GM18498 (cell line): ENCODE measurements around the gene VSIG1.
A peak's percentile ranks its signal among the peaks of the same experiment; 100 is the strongest.

Experiments
- ATAC-seq: cut with Tn5 transposase; IDR thresholded peaks from one replicate; pipeline ENCODE4 v1.9.1; 2021; ENCODE audit warnings: mild to moderate bottlenecking, moderate library complexity; ENCODE audit not compliant: unreplicated experiment

Gene VSIG1

DNA sequence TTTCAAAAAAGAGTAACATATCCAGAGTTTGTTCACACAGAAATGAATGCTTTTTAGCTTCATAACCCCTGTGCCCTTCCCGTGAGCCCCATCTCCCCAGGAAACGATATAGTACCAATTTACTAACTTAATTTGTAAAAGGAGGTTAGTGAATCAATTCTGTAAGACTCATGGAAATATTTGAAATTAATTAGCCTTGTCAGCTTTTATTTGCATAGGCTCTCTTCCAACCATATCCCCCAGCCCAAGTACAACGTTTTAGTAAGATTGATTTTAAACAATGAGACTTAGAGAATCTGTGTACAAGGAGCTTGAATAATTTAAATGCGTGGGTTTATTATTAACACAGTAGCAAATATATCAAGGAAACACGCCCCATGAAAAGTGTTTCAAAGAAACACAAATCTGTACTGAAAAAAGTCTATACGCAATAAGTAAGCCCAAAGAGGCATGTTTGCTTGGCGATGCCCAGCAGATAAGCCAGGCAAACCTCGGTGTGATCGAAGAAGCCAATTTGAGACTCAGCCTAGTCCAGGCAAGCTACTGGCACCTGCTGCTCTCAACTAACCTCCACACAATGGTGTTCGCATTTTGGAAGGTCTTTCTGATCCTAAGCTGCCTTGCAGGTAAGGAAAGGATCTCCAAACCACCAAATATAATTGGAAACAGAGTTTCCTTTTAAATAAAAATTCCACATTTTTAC lies at the start of gene VSIG1:
Gene VSIG1 (plus strand): TSS at position 512 of the 703 bp plus-strand sequence. CDS start 66 bp downstream, at position 578.
- no peak for ATAC-seq

DNA sequence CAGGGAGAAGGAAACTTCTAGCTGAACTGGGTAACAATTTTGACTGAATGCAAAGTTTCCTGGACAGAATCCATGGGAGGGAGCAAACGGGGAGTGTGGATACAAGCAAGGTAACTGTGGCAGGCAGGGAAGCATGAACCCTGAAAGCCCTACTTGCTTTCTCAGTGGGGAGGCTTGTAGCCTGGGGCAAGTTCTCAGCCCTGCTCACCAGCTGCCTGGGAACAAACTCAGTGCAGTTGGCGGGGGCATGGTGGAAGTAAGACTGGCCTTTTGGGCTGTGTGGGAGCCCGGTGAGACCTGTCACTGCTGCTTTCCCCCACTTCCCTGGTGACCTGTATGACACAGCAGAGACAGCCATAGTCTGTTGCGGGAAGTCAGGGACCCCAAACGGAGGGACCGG lies 48.7 kb upstream of the VSIG1 start:
- ATAC-seq, result no peak

DNA sequence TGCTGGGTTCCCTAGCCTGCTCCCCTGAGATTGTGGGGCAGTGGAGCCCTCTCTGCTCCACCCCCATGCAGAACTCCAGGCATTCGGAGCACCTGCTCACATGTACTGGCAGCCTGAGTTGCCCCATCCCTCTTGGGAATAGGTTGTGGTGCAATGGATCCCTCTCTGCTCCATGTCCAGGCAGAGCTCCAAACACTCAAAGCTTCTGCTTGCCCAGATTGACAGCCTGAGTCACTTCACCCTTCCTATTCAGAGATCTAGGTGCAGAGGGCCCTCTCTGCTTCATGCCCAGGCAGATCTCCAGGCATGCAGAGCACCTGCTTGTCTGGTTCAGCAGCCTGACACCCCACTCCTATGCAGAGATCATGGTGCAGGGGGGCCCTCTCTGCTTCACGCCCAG lies 44.1 kb upstream of the VSIG1 start:
- ATAC-seq, result peak; percentile 43

DNA sequence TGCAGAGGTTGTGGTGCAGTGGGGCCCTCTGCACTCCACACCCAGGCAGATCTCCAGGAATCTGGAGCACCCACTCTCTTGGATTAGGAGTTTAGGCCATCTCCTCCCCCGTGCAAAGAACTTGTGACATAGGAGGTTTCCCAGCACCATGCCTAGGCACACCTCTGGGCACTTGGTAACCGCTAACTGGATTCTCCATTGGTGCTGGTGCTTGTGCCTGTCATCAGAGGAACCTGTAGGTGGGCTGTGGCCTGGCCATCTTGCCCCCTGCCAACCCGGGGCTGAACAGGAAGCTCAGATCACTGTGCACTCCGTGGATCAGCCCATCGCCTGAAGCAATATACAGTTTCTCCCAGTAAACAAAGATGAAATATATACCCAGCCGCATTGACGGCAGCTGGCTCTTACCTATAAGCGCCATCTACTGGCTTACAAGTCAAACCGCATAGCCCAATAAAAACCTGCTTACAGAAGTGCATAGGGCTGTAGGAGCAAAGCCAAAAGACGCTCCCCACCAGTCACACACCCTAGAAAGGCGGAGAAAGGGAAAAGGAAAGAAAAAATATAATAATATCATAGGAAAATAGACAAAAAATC lies 43.5 kb upstream of the VSIG1 start:
- ATAC-seq, result peak; percentile 95

DNA sequence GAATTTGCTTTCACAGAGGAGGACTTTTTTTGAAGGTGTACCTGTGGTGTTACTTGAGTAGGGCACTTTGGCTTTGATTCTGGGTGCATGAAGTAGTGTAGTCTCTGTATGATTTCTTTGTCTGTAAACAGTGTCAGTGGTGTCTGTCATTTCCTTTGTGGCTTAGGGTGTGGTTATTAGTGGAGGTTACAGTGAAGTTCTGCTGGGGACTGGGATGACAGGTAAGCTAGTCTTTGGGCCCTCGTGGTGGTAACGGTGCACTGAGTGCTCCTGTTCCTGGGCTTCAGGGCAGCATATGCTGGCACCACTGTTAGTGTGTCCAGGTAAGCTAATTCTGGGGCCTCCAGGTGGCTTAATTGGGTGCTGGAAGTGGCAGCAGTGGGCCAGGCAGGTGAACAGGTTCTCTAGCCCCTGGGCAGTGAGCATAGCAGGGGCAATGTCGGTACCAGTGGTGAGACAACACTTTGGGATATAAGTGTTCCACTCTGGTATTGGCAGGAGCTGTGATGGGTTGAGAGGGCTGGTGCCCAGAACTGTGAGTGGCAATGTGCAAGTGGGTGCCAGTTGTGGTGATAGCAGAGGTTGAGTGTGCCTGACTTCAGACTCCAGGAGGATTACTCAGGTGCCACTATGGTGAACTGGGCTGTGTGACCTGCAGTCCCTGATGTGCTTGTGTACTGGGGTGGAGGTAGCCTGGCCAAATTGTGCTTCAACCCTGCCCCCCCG lies 26.0 kb upstream of the VSIG1 start:
- ATAC-seq, result no peak

DNA sequence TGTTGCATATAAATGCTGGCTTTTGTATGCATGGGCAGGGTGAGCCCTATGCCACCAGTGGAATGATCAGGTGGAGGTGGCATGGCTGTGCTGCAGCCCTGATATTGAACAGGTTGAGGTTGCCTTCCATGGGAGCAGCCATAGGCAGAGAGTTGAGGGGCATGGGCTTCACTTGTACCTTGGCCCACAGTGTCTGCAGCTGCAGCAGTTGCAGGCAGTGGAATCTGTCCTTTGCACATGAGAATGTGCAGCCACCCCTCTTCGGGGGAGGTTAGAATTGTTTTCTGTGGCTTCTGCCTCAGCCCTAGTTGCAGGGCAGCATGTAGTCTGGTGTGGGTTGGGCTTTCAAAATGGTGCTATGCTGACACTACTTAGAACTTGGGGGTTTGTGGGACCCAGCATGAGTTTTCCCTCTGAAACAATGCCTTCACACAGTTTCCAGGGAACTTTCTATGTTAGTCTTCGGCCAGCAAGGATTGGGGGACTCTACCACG lies 25.4 kb upstream of the VSIG1 start:
- no peak for ATAC-seq

DNA sequence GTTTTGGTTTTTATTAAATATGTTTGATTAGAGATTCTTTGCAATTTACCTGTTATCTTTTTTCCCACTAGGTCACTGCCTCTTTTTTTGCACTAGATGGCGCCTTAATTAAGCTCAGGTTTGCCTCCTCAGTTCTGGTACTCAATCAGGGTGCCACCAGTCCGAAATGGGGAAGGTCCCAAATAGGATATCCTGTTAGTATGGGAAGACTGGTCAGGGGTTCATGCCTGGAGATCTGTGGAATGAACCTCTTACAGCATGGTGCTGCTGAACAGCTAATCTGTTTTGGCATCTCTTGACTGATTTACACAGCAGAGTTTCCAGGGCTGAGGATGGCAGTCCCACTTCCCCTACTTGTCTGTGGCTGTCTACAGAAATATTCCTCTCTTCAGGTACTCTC lies 24.2 kb upstream of the VSIG1 start:
- peak; percentile 55 for ATAC-seq

DNA sequence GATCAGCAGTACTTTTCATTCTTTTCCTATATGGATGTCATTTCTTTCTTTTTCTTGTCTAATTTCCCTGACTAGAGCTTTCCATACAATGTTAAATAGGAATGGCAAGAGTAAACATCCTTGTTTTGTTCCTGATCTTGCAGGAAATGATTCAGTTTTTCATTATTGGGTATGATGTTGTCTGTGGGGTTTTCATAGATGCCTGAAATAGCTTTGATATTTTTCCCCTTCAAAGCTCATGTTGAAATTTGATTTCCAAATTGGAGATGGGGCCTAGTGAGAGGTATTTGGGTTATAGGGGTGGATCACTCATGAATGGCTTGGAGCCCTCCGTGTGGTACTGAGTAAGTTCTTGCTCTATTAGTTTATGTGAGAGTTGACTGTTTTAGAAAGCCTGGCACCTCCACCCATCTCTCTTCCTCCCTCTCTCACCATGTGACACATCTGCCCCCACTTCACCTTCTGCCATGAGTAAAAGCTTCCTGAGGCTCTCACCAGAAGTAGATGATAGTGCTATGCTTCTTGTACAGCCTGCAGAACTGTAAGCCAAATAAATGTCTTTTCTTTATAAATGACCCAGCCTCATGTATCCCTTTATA lies 22.3 kb upstream of the VSIG1 start:
- no peak for ATAC-seq

DNA sequence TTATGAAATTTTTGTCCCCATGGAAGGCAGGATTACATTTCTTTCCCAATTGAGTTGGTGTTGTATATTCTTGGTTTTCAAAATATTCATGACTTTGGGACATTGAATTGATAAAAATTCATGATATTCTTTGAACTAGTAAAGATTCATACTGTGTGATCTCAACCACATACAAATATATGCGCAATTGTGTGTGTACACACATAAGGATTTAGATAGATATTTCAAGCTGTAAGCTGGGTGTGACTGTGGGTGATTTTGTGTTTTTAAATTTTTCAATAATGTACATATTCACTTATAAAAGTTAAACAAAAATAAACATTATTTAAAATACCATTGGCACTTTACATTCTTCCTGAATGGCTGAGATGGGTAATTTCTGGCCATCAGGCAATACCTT lies 19.5 kb upstream of the VSIG1 start:
- no peak for ATAC-seq

DNA sequence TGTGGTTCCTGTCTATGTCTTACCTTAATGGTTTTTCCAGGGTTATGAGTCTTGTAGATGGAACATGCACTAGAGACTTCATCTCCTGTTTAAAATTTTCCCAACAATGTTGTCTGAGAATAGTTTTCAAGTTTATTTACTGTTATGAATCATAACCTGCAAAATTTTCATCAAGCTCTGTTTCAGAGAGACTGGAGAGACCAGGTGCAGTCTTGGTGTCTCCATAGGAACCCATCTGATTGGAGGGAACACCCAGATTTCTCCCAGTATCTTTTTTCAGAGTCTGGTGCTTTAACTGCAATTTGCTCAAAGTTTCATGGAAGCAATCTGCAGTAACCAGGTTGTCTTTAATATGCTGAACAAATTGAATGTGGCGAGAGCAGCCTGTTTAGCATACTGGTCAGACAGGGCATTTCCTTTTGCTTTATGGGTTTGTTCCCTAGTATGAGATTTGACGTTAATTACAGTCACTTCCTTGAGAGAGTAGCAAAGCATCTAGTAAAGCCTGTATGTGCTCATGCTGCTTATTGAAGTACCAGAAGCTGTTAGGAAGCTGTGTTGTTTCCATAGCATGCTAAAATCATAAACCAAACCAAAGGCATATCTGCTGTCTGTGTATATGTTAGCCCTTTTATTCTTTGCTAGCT lies 18.8 kb upstream of the VSIG1 start:
- no peak for ATAC-seq

DNA sequence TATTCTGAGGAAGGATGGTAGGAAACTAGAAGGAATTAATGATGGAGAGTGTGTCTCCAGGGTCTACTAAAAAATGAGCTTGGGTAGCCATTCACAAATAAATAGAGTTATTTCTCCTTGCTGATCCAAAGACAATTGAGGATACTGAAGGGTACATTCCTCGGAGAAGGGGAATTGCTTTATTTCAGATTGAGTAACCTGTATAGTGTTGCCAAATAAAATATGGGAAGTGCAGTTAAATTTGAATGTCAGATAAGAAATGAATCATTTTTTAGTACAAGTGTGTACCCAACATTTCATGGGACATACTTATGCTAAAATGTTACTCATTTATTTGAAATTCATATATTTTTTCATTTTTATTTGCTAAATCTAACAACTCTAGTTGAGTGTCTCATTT lies 16.0 kb upstream of the VSIG1 start:
- no peak for ATAC-seq

DNA sequence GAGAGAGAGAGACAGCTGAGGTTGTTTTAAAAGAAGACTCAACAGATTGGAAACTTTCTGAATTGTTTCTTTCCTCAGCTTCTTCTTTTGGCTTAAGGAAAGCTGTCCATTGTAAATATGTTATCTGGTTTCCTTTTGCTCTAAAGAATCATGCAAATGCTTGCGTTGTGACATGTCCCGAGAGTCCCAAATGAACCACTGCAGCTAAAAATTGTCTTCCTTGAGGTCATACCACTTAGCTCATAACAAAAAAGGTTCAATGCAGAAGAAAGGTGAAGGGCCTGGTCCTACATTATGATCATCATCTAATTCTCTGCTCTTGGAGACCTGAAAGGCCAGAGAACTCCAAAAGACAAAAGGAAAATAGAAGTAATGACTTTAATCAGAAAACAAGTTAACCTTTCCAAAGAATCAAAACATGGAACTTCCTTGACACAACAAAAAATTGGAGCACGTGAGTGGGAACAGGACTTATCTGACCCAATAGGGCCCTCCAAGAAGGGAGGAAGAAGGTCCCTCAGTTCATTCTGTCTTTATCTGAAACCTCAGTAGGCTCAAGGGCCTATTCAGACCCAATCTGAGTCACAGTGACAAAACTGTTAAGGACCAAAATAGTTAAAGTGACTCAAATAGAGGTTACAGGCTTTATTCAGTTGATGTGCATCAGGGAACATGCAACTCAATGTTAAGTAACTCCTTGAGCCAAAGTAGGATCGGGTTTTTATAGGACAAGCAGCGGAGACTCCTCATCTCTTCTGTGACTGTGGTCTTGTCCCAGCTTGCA lies 14.7 kb upstream of the VSIG1 start:
- peak; percentile 72 for ATAC-seq

DNA sequence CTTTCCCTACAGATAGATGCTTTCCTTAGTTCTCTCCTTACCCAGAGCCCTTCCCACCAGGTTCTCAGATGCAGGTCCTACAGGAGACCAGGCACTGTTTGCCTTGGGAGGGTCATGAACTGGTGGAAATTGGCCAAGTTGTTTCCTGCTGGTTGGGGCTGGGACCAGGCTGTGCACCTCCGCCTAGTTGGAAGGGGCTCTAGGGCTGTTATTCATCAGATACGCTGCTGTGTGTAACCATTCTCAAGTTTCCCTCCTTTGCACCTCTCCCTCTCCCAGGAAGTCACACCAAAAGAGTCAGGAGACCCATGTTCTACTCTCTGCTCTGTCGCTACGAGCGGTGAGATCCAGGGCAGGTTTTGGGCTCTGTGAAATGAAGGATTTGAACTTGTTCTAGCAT lies 11.9 kb upstream of the VSIG1 start:
- no peak for ATAC-seq

DNA sequence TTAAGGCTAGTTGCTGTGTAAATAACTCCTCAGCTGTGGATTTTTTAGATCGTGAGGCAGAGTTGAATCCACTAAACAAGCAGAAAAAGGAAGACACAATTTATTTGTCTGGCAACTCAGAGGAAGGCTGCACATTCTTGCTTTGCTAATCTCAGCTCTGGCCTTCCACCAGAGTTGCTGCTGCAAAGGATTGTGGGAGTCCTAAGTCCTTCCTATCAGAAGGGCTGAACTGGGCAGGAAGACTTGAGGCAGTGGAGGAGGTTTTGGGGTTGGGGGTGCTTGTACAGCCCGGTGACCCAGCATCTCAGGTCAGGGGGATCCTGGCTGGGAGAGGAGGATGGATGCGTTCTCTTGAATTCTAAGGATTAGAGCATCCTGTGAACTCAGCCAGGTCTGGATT lies 11.0 kb upstream of the VSIG1 start:
- no peak for ATAC-seq

DNA sequence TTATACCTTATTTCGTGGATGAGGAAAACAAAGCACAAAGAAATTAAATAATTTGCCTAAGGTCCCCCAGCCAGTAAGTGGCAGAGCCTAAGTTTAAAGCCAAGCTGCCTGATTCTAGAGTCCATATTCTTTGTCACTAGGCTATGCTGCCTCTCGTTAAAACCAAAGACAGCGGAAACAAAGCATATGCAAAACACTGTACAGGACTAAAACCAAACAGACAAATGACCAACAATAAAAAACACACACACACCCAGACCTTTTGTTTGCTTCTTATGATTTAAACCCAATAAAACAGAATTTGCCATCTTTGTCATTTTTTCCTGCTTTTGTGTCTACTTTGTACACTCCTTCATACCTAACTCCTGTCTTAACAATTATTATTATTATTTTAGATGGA lies 10.1 kb upstream of the VSIG1 start:
- ATAC-seq, result no peak

DNA sequence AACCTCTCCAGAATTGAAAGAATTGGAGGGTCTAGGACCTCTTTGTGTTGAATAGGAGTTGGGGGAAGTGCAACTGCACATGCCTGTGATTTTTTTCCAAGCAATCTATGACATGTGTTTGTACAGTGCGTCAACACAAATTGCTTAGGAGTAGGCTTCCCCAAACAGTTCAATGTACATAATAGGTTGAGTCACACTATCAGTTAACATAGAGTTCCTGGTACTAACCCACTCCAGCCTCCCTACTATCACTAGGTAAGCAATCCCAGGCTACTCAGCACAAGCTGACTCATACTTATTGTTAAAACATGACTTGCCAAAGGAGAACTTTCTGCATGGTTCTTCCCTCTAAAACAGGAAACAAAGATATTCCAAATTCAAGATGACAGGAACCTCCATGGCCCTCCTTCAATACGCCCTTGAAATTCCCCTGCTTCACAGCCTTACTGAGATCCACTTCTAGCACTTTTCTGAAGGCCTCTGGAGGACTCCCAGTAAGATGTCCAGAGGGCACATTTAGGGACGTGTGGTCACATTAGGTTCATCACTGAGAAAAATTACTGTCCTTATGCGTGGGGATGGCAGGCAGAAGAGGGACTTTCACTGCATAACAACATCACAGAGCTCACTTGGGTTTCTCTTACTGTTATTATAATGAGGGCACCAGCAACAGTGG lies 8.4 kb upstream of the VSIG1 start:
- no peak for ATAC-seq

DNA sequence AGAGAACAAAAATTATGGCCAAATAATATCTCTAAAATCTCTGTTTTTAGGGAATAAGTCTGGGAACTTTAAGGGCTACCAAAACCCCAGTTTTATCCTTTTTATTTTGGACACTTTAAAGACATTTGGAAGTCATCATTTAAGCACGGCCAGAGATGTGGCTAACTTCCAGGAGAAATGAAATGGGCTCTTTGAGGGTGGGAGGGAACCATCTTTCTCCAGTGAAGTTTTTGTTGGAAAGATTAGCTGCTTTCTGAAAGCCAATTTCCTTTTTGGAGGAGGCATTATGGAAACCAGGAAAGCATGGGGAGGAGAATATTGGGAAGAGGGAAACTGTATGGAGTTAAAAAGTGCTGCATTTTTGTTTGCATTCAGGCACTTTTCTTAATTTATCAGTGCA lies 4.8 kb downstream of the VSIG1 start:
- ATAC-seq, result no peak

DNA sequence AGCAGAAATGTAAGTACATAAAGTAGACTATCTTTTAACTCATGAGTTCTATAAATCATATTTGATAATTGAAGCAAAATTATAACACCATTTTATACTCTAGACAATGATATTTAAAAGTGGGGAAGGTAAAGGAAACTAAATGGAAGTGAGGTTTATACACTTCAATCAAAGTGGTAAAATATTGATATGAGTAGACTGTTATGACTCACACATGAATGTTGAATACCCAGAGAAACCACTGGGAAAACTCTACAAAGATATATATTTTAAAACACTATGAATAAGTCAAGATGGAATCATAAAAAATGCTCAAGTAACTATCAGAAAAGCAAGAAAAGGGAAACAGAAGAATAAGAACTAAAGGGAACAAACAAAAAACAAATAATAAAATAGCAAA lies 8.4 kb downstream of the VSIG1 start:
- ATAC-seq, result no peak

DNA sequence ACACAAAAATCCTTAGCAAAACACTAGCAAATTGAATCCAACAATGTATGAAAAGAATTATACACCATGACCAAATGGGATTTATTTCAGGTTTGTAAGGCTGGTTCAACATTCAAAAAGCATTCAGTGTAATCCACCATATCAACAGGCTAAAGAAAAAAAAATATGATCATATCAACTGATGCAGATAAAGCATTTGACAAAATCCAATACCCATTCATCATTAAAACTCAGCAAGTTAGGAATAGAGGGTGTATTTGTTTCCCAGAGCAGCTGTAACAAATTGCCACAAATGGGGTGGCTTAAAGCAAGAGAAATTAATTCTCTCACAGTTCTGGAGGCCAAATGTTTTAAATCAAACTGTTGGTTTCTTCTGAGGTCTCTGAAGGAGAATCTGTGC lies 10.7 kb downstream of the VSIG1 start:
- ATAC-seq, result no peak

DNA sequence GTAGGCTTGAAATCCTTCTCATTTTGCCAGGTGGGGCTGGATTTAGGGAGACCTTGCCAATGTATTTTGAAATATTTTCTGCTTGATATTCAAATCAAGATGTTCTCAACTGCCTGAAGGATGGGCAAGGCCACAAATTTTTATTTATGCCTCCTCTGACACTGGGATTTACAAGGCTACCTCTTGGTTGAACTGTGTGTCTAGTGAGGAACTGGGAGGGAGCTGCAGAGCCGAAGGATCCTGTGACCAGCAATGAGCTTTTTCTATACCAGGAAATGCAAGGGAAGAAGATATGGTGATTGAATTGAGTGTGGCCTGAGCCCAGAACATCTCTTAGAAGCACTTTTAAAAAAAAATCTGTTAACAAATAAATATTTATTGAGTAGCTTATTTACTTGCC lies 14.9 kb downstream of the VSIG1 start:
- ATAC-seq, result no peak
